ENCODE measurements around the gene RARB.

- TF ChIP-seq ADNP (tag; IDR thresholded peaks at IDR 0.05) (no peak), MYNN (IDR thresholded peaks at IDR 0.05) (no peak), MYNN (CRISPR knock-in tag; IDR thresholded peaks at IDR 0.05) (no peak), ARHGAP35 (IDR thresholded peaks at IDR 0.05; ENCODE audit: partially characterized antibody) (no peak)
- TF ChIP-seq, protein P1, sequence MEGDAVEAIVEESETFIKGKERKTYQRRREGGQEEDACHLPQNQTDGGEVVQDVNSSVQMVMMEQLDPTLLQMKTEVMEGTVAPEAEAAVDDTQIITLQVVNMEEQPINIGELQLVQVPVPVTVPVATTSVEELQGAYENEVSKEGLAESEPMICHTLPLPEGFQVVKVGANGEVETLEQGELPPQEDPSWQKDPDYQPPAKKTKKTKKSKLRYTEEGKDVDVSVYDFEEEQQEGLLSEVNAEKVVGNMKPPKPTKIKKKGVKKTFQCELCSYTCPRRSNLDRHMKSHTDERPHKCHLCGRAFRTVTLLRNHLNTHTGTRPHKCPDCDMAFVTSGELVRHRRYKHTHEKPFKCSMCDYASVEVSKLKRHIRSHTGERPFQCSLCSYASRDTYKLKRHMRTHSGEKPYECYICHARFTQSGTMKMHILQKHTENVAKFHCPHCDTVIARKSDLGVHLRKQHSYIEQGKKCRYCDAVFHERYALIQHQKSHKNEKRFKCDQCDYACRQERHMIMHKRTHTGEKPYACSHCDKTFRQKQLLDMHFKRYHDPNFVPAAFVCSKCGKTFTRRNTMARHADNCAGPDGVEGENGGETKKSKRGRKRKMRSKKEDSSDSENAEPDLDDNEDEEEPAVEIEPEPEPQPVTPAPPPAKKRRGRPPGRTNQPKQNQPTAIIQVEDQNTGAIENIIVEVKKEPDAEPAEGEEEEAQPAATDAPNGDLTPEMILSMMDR (IDR thresholded peaks at IDR 0.05 in 2 of 3, conservative IDR thresholded peaks at IDR 0.05 in 1 of 3; ENCODE audit: insufficient read depth in 2 of 3, low read depth in 1 of 3, low read length in 3 of 3), result no peak
Observed at GRCh38 chr3:25558796-25559195, 130.7 kb downstream of the RARB start.

Measured in K562 (cell line).